ENCODE data around the gene IRF7. TPM values are rescaled to one million over a fixed set of nuclear protein-coding genes. Genes with fewer than 3 reads are reported as not detected.

IRF7 gene
- total RNA-seq, 3 donors from 2014 or later: 13.3 to 29.9 (median 27.9) TPM

- Histone ChIP-seq H3K36me3 (peaks cover 4% of the 10 kb centered on the region), H3K4me1 (no peaks in the 10 kb centered on the region), H3K9me3 (no peaks in the 10 kb centered on the region), H3K4me3 (no peak overlapping the region), H3K27me3 (no peaks in the 10 kb centered on the region), H3K27ac (no peak overlapping the region)
- DNase-seq (ENCODE audit: low spot score in 2 of 2): no peak
- TF ChIP-seq POLR2AphosphoS5 (IDR thresholded peaks at IDR 0.05) (no peak), CTCF (IDR thresholded peaks at IDR 0.05) (no peak), POLR2A (IDR thresholded peaks at IDR 0.05) (no peak)
- intact Hi-C loops (cut with DNase I; ENCODE audit: low total_unique reads): no loop called here
Measured at GRCh38 chr11:595400-595799, 20.4 kb downstream of the IRF7 start.

- DNase-seq (ENCODE audit: low spot score in 2 of 2): no peak
- H3K9me3 ChIP-seq: no peaks in the 10 kb centered on the region
- H3K36me3 ChIP-seq: peaks cover 4% of the 10 kb centered on the region
- TF ChIP-seq POLR2A (IDR thresholded peaks at IDR 0.05) (no peak), POLR2AphosphoS5 (IDR thresholded peaks at IDR 0.05) (no peak), CTCF (IDR thresholded peaks at IDR 0.05) (no peak)
- H3K4me1 ChIP-seq: no peaks in the 10 kb centered on the region
- no peak overlapping the region for H3K27ac ChIP-seq
- H3K27me3 ChIP-seq: no peaks in the 10 kb centered on the region
- no peak overlapping the region for H3K4me3 ChIP-seq
- intact Hi-C loops (cut with DNase I; ENCODE audit: low total_unique reads): no loop called here
Measured at GRCh38 chr11:593347-593746, 22.4 kb downstream of the IRF7 start.

GRCh38 chr11:592918-593317 lies 22.8 kb downstream of the IRF7 start:
- intact Hi-C loops (cut with DNase I; ENCODE audit: low total_unique reads): no loop called here
- TF ChIP-seq CTCF (IDR thresholded peaks at IDR 0.05): no peak
- TF ChIP-seq POLR2A (IDR thresholded peaks at IDR 0.05): no peak
- Histone ChIP-seq H3K36me3 (peaks cover 4% of the 10 kb centered on the region), H3K4me1 (no peaks in the 10 kb centered on the region), H3K9me3 (no peaks in the 10 kb centered on the region), H3K4me3 (no peak overlapping the region), H3K27me3 (no peaks in the 10 kb centered on the region), H3K27ac (no peak overlapping the region)
- DNase-seq (ENCODE audit: low spot score in 2 of 2): no peak

- H3K36me3 ChIP-seq: peaks cover 4% of the 10 kb centered on the region
- intact Hi-C loops (cut with DNase I; ENCODE audit: low total_unique reads): no loop called here
- H3K4me3 ChIP-seq: no peak overlapping the region
- no peaks in the 10 kb centered on the region for H3K4me1 ChIP-seq
- TF ChIP-seq POLR2AphosphoS5 (IDR thresholded peaks at IDR 0.05) (no peak), POLR2A (IDR thresholded peaks at IDR 0.05) (no peak), CTCF (IDR thresholded peaks at IDR 0.05) (no peak)
- no peak overlapping the region for H3K27ac ChIP-seq
- no peaks in the 10 kb centered on the region for H3K27me3 ChIP-seq
- H3K9me3 ChIP-seq: no peaks in the 10 kb centered on the region
- no peak for DNase-seq (ENCODE audit: low spot score in 2 of 2)
Measured at GRCh38 chr11:592501-592900, 23.2 kb downstream of the IRF7 start.

GRCh38 chr11:590997-591396 lies 24.8 kb downstream of the IRF7 start:
- Histone ChIP-seq H3K27ac (no peak overlapping the region), H3K36me3 (peaks cover 7% of the 10 kb centered on the region), H3K27me3 (no peaks in the 10 kb centered on the region), H3K4me3 (no peak overlapping the region), H3K9me3 (no peaks in the 10 kb centered on the region), H3K4me1 (no peaks in the 10 kb centered on the region)
- DNase-seq (ENCODE audit: low spot score in 2 of 2): no peak
- intact Hi-C loops (cut with DNase I; ENCODE audit: low total_unique reads): no loop called here
- no peak for TF ChIP-seq CTCF (IDR thresholded peaks at IDR 0.05)
- TF ChIP-seq POLR2A (IDR thresholded peaks at IDR 0.05): no peak
- no peak for TF ChIP-seq POLR2AphosphoS5 (IDR thresholded peaks at IDR 0.05)

All from breast epithelium (tissue), 4 donors.